ENCODE measurements around the gene GGTA1.
A peak's percentile ranks its signal among the peaks of the same experiment; 100 is the strongest.

Gene GGTA1

GRCh38 chr9:121499177-121499426 is 542 bp downstream of the GGTA1 start:
- no peak for DNase-seq (ENCODE audit: low spot score)

- DNase-seq (ENCODE audit: low spot score), result no peak
These were observed 1.0 kb downstream of the GGTA1 start for GRCh38 chr9:121498487-121499176.

- peak; percentile 76 for DNase-seq (ENCODE audit: low spot score)
These were observed 1.5 kb downstream of the GGTA1 start for GRCh38 chr9:121498150-121498486.

- DNase-seq (ENCODE audit: low spot score), result no peak
These were observed 3.7 kb downstream of the GGTA1 start for GRCh38 chr9:121495976-121496375.

- DNase-seq (ENCODE audit: low spot score), result no peak
These were observed 5.5 kb downstream of the GGTA1 start for GRCh38 chr9:121494192-121494591.

- DNase-seq (ENCODE audit: low spot score), result no peak
These were observed 8.5 kb downstream of the GGTA1 start for GRCh38 chr9:121491111-121491510.

- DNase-seq (ENCODE audit: low spot score), result no peak
These were observed 10.3 kb downstream of the GGTA1 start for GRCh38 chr9:121489344-121489743.

GRCh38 chr9:121486043-121486442 is 13.6 kb downstream of the GGTA1 start:
- no peak for DNase-seq (ENCODE audit: low spot score)

- no peak for DNase-seq (ENCODE audit: low spot score)
These were observed 14.0 kb downstream of the GGTA1 start for GRCh38 chr9:121485623-121486022.

GRCh38 chr9:121484651-121485446 is 14.8 kb downstream of the GGTA1 start:
- no peak for DNase-seq (ENCODE audit: low spot score)

GRCh38 chr9:121483473-121484031 is 16.1 kb downstream of the GGTA1 start:
- DNase-seq (ENCODE audit: low spot score), result no peak

- no peak for DNase-seq (ENCODE audit: low spot score)
These were observed 16.6 kb downstream of the GGTA1 start for GRCh38 chr9:121483049-121483448.

GRCh38 chr9:121478816-121479676 is 20.6 kb downstream of the GGTA1 start:
- no peak for DNase-seq (ENCODE audit: low spot score)

- no peak for DNase-seq (ENCODE audit: low spot score)
These were observed 23.5 kb downstream of the GGTA1 start for GRCh38 chr9:121476156-121476555.

GRCh38 chr9:121474231-121474947 is 25.3 kb downstream of the GGTA1 start:
- no peak for DNase-seq (ENCODE audit: low spot score)

GRCh38 chr9:121473229-121473628 is 26.4 kb downstream of the GGTA1 start:
- no peak for DNase-seq (ENCODE audit: low spot score)

- no peak for DNase-seq (ENCODE audit: low spot score)
These were observed 27.2 kb downstream of the GGTA1 start for GRCh38 chr9:121472446-121472845.

- no peak for DNase-seq (ENCODE audit: low spot score)
These were observed 33.5 kb downstream of the GGTA1 start for GRCh38 chr9:121466142-121466541.

- DNase-seq (ENCODE audit: low spot score), result no peak
These were observed 34.7 kb downstream of the GGTA1 start for GRCh38 chr9:121464968-121465367.

GRCh38 chr9:121463026-121463807 is 36.4 kb downstream of the GGTA1 start:
- peak; percentile 30 for DNase-seq (ENCODE audit: low spot score)

GRCh38 chr9:121459513-121459912 is 40.1 kb downstream of the GGTA1 start:
- DNase-seq (ENCODE audit: low spot score), result no peak

Data from kidney capillary endothelial cell (primary cell).